B cell (primary cell): ENCODE results near the gene TBCD. TPM values are rescaled to one million over a fixed set of nuclear protein-coding genes. Genes with fewer than 3 reads are reported as not detected.

Experiments used
- ATAC-seq: fragments of 200-7000 bp; cut with Tn5 transposase; one replicate; pipeline ENCODE4 v1.10.0; 2021; ENCODE audit warnings: low read depth, mild to moderate bottlenecking, moderate number of reproducible peaks, moderate library complexity
- CTCF ChIA-PET: fragments of 350-600 bp; sonication (Branson Sonifier 250); formaldehyde crosslinking; loops from one replicate; lab custom pipeline; 2021; ENCODE audit warnings: antibody characterized with exemption, inconsistent platforms; lab: Charles Lee
- POLR2A ChIA-PET: fragments of 350-600 bp; sonication (Branson Sonifier 250); formaldehyde crosslinking; loops from one replicate; lab custom pipeline; 2021; ENCODE audit warnings: antibody characterized with exemption; lab: Charles Lee
- DNase-seq: peaks from one replicate; pipeline ENCODE4 v3.0.0; 2013
- H2AFZ ChIP-seq: 2 replicates; pipeline ENCODE4 v1.6.1; 2012; ENCODE audit warnings: mild to moderate bottlenecking, low read depth, low read length; ENCODE audit not compliant: insufficient read depth, poor library complexity, severe bottlenecking
- H3K27ac ChIP-seq, 2 donors: 1 replicate in 1 of 2; 2 replicates in 1 of 2; pipeline ENCODE4 v1.5.1; 2012 to 2013; ENCODE audit warnings: low read length in 2 of 2, mild to moderate bottlenecking in 2 of 2, moderate library complexity in 1 of 2
- H3K27me3 ChIP-seq, 4 experiments: fragments of 200-600 bp in 1 of 4; sonication (generic) in 1 of 4; replicated peaks in 1 of 4; 1 replicate in 2 of 4; 2 replicates in 2 of 4; pipeline versions ENCODE4 v1.6.1 to v1.7.0; 2013 to 2016; ENCODE audit warnings: low read length in 3 of 4, mild to moderate bottlenecking in 2 of 4, mixed read lengths in 1 of 4, moderate library complexity in 1 of 4; ENCODE audit not compliant: insufficient read depth in 4 of 4, control insufficient read depth in 3 of 4; ENCODE audit errors: control extremely low read depth in 1 of 4
- H3K36me3 ChIP-seq, 2 experiments: replicated peaks in 1 of 2; 1 replicate in 1 of 2; 2 replicates in 1 of 2; pipeline versions ENCODE4 v1.6.1 to v1.7.1; 2013; ENCODE audit warnings: low read length in 1 of 2; ENCODE audit not compliant: insufficient read depth in 2 of 2, control insufficient read depth in 1 of 2; ENCODE audit errors: control extremely low read depth in 1 of 2, extremely low read depth in 1 of 2
- H3K4me1 ChIP-seq, 2 donors: fragments of 200-600 bp in 1 of 2; sonication (generic) in 1 of 2; 1 replicate in 1 of 2; 2 replicates in 1 of 2; pipeline versions ENCODE4 v1.5.1 to v1.6.1; 2013 to 2017; ENCODE audit warnings: low read length in 2 of 2; ENCODE audit not compliant: control insufficient read depth in 2 of 2, insufficient read depth in 2 of 2
- H3K4me2 ChIP-seq: replicated peaks from 2 replicates; pipeline ENCODE3; 2012; ENCODE audit warnings: mild to moderate bottlenecking, low read depth, low read length; ENCODE audit not compliant: poor library complexity, severe bottlenecking
- H3K4me3 ChIP-seq, 5 experiments: fragments of 200-600 bp in 1 of 5; sonication (generic) in 1 of 5; 1 replicate in 3 of 5; 2 replicates in 2 of 5; pipeline versions ENCODE4 v1.5.1 to v1.7.0; 2011 to 2016; ENCODE audit warnings: low read length in 4 of 5, mild to moderate bottlenecking in 4 of 5, low read depth in 2 of 5, control low read depth in 1 of 5, moderate library complexity in 1 of 5; ENCODE audit not compliant: insufficient read depth in 1 of 5; ENCODE audit errors: control extremely low read depth in 1 of 5, extremely low read depth in 1 of 5
- H3K79me2 ChIP-seq: fragments of 200-600 bp; sonication (generic); one replicate; pipeline ENCODE4 v1.6.0; 2016; ENCODE audit warnings: low read length; ENCODE audit not compliant: control insufficient read depth, insufficient read depth
- H3K9ac ChIP-seq: fragments of 200-600 bp; sonication (generic); 2 replicates; pipeline ENCODE4 v1.6.1; 2017; ENCODE audit warnings: mild to moderate bottlenecking, low read length, moderate library complexity
- H3K9me3 ChIP-seq, 3 donors: one replicate each; pipeline versions ENCODE4 v1.6.1 to v1.7.1; 2013; ENCODE audit warnings: low read length in 2 of 3; ENCODE audit not compliant: control insufficient read depth in 2 of 3, insufficient read depth in 1 of 3; ENCODE audit errors: control extremely low read depth in 1 of 3
- H4K20me1 ChIP-seq: 2 replicates; pipeline ENCODE4 v1.6.0; 2012; ENCODE audit warnings: mild to moderate bottlenecking, low read length; ENCODE audit not compliant: insufficient read depth, control insufficient read depth, poor library complexity, severe bottlenecking
- H3K27ac Mint-ChIP-seq: one replicate; pipeline ENCODE4 v1.8.0; 2021; ENCODE audit warnings: mixed read lengths
- H3K27me3 Mint-ChIP-seq: one replicate; pipeline ENCODE4 v1.8.0; 2021; ENCODE audit warnings: mixed read lengths
- H3K4me1 Mint-ChIP-seq: one replicate; pipeline ENCODE4 v1.8.0; 2021; ENCODE audit warnings: mixed read lengths
- H3K4me3 Mint-ChIP-seq: one replicate; pipeline ENCODE4 v1.8.0; 2021; ENCODE audit warnings: mixed read lengths
- H3K9me3 Mint-ChIP-seq: one replicate; pipeline ENCODE4 v1.8.0; 2022; ENCODE audit warnings: mixed read lengths; ENCODE audit not compliant: insufficient read depth
- CTCF ChIP-seq: fragments of 200-600 bp; IDR thresholded peaks from one replicate; pipeline ENCODE4 v1.8.0; 2022; ENCODE audit warnings: antibody characterized with exemption, mild to moderate bottlenecking
- EZH2 ChIP-seq: IDR thresholded peaks from 2 replicates; pipeline ENCODE4 v1.6.1; 2012; ENCODE audit warnings: borderline replicate concordance, low read depth, mild to moderate bottlenecking, moderate library complexity, low read length; ENCODE audit not compliant: insufficient read depth, poor library complexity, severe bottlenecking
- WGBS: methylation state at CpG from one replicate; pipeline ENCODE4 v1.1.5; 2013; ENCODE audit warnings: missing lambda C conversion rate; ENCODE audit not compliant: insufficient coverage; 5-methylcytosine and 5-hydroxymethylcytosine counted together
- intact Hi-C: fragments of 100-400 bp; cut with micrococcal nuclease; formaldehyde crosslinking; loops from one replicate; pipeline ENCODE4 v1.10.0; 2022
- polyA plus RNA-seq: library from polyadenylated mRNA; depleted of rRNA; stranded (reverse); fragments of >200 nt; gene quantifications from 2 replicates; pipeline ENCODE4 v1.2.3, GENCODE V29; 2012
- total RNA-seq, 2 donors: library from RNA; stranded (reverse); fragments of 120-200 nt in 1 of 2; gene quantifications; 1 replicate in 1 of 2; 2 replicates in 1 of 2; pipeline versions ENCODE4 v1.2.3 to v1.2.4, GENCODE V29; 2013 to 2022

TBCD gene
- total and polyA plus RNA-seq, 2 donors (not counting 1 experiment from before 2014, with no cell fraction given), result 60.8 to 101 TPM

GRCh38 chr17:82836823-82837357, 85.0 kb downstream of the TBCD start:
- ChIA-PET CTCF (interaction anchor here (1.0 to 2.7 kb wide), 3 partner anchors 18 to 34 kb away, joined by 3 to 11 read pairs (median 5); no protein-coding TSS in a partner anchor), POLR2A (no interaction called here)
- Histone ChIP-seq H3K27ac (no peak overlapping the region), H3K9me3 (no peaks in the 10 kb centered on the region), H3K79me2 (no peaks in the 10 kb centered on the region), H3K9ac (no peak overlapping the region), H4K20me1 (no peaks in the 10 kb centered on the region), H3K27me3 (no peaks in the 10 kb centered on the region), H3K4me2 (no peak overlapping the region), H3K4me3 (no peak overlapping the region), H2AFZ (no peak overlapping the region), H3K36me3 (no peaks in the 10 kb centered on the region), H3K4me1 (no peaks in the 10 kb centered on the region)
- Mint-ChIP-seq H3K27me3 (no peaks in the 10 kb centered on the region), H3K4me1 (no peaks in the 10 kb centered on the region), H3K4me3 (no peak overlapping the region), H3K9me3 (no peaks in the 10 kb centered on the region), H3K27ac (no peak overlapping the region)
- no peak for TF ChIP-seq CTCF
- no peak for TF ChIP-seq EZH2
- no peak for ATAC-seq
- DNase-seq, result no peak
- intact Hi-C loops, result no loop called here
- 94% methylated on average over 12 of the region's 12 CpGs for WGBS

GRCh38 chr17:82837586-82838320, 85.9 kb downstream of the TBCD start:
- Mint-ChIP-seq H3K4me1 (no peaks in the 10 kb centered on the region), H3K27ac (no peak overlapping the region), H3K4me3 (no peak overlapping the region), H3K27me3 (no peaks in the 10 kb centered on the region), H3K9me3 (no peaks in the 10 kb centered on the region)
- ChIA-PET POLR2A (no interaction called here), CTCF (interaction anchor here (1.0 to 2.7 kb wide), 2 partner anchors 19 to 26 kb away, joined by 3 to 11 read pairs; no protein-coding TSS in a partner anchor)
- H3K9ac ChIP-seq, result no peak overlapping the region
- no peaks in the 10 kb centered on the region for H3K4me1 ChIP-seq
- DNase-seq (no peak), ATAC-seq (no peak)
- no peak overlapping the region for H3K4me2 ChIP-seq
- no peaks in the 10 kb centered on the region for H3K9me3 ChIP-seq
- no peaks in the 10 kb centered on the region for H3K79me2 ChIP-seq
- no peaks in the 10 kb centered on the region for H3K36me3 ChIP-seq
- TF ChIP-seq CTCF (no peak), EZH2 (no peak)
- H3K4me3 ChIP-seq, result no peak overlapping the region
- H4K20me1 ChIP-seq, result no peaks in the 10 kb centered on the region
- H2AFZ ChIP-seq, result no peak overlapping the region
- no peaks in the 10 kb centered on the region for H3K27me3 ChIP-seq
- intact Hi-C loops, result no loop called here
- no peak overlapping the region for H3K27ac ChIP-seq
- WGBS, result 90% methylated on average over 10 of the region's 13 CpGs
